T-helper 1 cell treated with Interleukin-12 subunit alpha and Interleukin-12 subunit beta and Interleukin-4 antibody, amounts not matched to agents 30 ng/mL and 1 ng/mL, for 36 hours (primary cell): ENCODE data around the gene CETP. TPM values are rescaled to one million over a fixed set of nuclear protein-coding genes. Genes with fewer than 3 reads are reported as not detected.
"Not testable (repeated sequence)": the region's sequence is repeated elsewhere in the genome, so short reads cannot be mapped to it uniquely, and the experiment has no call there.

ENCODE experiments used
- intact Hi-C: fragments of 100-400 bp; cut with micrococcal nuclease; formaldehyde crosslinking; loops from one replicate; pipeline ENCODE4 v1.15.1; 2024
- total RNA-seq: library from RNA; stranded (reverse); gene quantifications from 2 replicates; pipeline ENCODE4 v1.2.3, GENCODE V29; 2022

Gene CETP
- total RNA-seq, 1 donor from 2014 or later, result not detected

GRCh38 chr16:56950881-56951771 lies 10.6 kb upstream of the CETP start:
- intact Hi-C loops, result loop anchor here (1.0 kb wide), 2 partner anchors 84 to 158 kb away; no protein-coding TSS in a partner anchor

GRCh38 chr16:56953006-56953405 lies 8.7 kb upstream of the CETP start:
- intact Hi-C loops, result no loop called here

GRCh38 chr16:56956076-56956475 lies 5.7 kb upstream of the CETP start:
- intact Hi-C loops, result no loop called here

GRCh38 chr16:56956756-56957155 lies 5.0 kb upstream of the CETP start:
- intact Hi-C loops, result no loop called here

GRCh38 chr16:56960681-56961281 lies 969 bp upstream of the CETP start:
- intact Hi-C loops, result no loop called here

GRCh38 chr16:56961386-56961785 lies 364 bp upstream of the CETP start:
- intact Hi-C loops, result no loop called here

- intact Hi-C loops, result loop anchor here (1.0 to 2.0 kb wide), 6 partner anchors 25 to 204 kb away; partner anchors contain the start of gene NLRC5
Observed at GRCh38 chr16:56964243-56965148, 2.7 kb downstream of the CETP start.

GRCh38 chr16:56965149-56966092 lies 3.7 kb downstream of the CETP start:
- intact Hi-C loops, result loop anchor here (2.0 kb wide), 1 partner anchor 27 kb away; no protein-coding TSS in a partner anchor

- intact Hi-C loops, result no loop called here
Observed at GRCh38 chr16:56966093-56966475, 4.3 kb downstream of the CETP start.

GRCh38 chr16:56967733-56968132 lies 6.0 kb downstream of the CETP start:
- intact Hi-C loops, result no loop called here

- intact Hi-C loops, result no loop called here
Observed at GRCh38 chr16:56969769-56970168, 8.0 kb downstream of the CETP start.

GRCh38 chr16:56970934-56971767 lies 9.4 kb downstream of the CETP start:
- intact Hi-C loops, result no loop called here

GRCh38 chr16:56971768-56972043 lies 10.0 kb downstream of the CETP start:
- intact Hi-C loops, result no loop called here

GRCh38 chr16:56972403-56973293 lies 10.9 kb downstream of the CETP start:
- intact Hi-C loops, result no loop called here

- intact Hi-C loops, result no loop called here
Observed at GRCh38 chr16:56973294-56973689, 11.5 kb downstream of the CETP start.

- intact Hi-C loops, result not testable (repeated sequence)
Observed at GRCh38 chr16:56973899-56974298, 12.1 kb downstream of the CETP start.

- intact Hi-C loops, result no loop called here
Observed at GRCh38 chr16:56974549-56975300, 13.0 kb downstream of the CETP start.

- intact Hi-C loops, result no loop called here
Observed at GRCh38 chr16:56975714-56976113, 14.0 kb downstream of the CETP start.
